PC-9 (cell line): ENCODE measurements around the gene HEY2.

Experiments used
- EZH2 ChIP-seq: fragments of 200-600 bp; sonication (generic); IDR thresholded peaks from 2 replicates; pipeline ENCODE4 v1.8.0; 2017; ENCODE audit warnings: antibody characterized with exemption, low read depth
- TF ChIP-seq, protein P1 (sequence below): fragments of 200-600 bp; sonication (generic); conservative IDR thresholded peaks from 2 replicates; pipeline ENCODE4 v1.6.1; 2017; ENCODE audit warnings: mixed run types, antibody characterized with exemption, mild to moderate bottlenecking, moderate library complexity

DNA sequence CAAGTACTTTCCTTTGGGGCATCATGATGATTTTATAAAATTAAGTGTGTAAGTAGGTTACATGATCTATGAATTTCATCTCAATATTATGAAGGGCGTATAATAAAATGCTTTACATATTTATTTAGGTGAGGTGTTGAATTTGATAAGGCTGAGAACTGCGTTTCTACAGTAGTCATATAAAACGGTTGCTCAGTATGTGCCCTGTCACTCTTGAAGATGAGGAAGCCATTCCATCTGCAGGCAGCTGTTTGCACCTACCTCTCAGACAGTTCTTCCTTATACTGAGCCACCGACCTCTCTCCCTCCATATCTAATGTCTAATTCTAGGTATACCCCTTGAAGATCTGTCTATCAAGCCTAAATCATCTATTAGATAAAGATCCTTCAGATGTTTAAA lies 57.4 kb downstream of the HEY2 start:
- TF ChIP-seq, protein P1, sequence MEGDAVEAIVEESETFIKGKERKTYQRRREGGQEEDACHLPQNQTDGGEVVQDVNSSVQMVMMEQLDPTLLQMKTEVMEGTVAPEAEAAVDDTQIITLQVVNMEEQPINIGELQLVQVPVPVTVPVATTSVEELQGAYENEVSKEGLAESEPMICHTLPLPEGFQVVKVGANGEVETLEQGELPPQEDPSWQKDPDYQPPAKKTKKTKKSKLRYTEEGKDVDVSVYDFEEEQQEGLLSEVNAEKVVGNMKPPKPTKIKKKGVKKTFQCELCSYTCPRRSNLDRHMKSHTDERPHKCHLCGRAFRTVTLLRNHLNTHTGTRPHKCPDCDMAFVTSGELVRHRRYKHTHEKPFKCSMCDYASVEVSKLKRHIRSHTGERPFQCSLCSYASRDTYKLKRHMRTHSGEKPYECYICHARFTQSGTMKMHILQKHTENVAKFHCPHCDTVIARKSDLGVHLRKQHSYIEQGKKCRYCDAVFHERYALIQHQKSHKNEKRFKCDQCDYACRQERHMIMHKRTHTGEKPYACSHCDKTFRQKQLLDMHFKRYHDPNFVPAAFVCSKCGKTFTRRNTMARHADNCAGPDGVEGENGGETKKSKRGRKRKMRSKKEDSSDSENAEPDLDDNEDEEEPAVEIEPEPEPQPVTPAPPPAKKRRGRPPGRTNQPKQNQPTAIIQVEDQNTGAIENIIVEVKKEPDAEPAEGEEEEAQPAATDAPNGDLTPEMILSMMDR: no peak
- TF ChIP-seq EZH2: no peak
